Panc1 (cell line): ENCODE measurements around the gene ENDOV.

ENCODE experiments used
- CTCF ChIP-seq: fragments of 450-650 bp; IDR thresholded peaks from 2 replicates; pipeline ENCODE4 v1.5.1; 2017; ENCODE audit warnings: mild to moderate bottlenecking
- POLR2AphosphoS5 ChIP-seq: IDR thresholded peaks from 2 replicates; pipeline ENCODE4 v1.6.1; 2012; ENCODE audit warnings: mild to moderate bottlenecking, low read depth, low read length, moderate library complexity
- REST ChIP-seq, 2 experiments: IDR thresholded peaks; 2 replicates each; pipeline ENCODE4 v1.6.1; 2011 to 2012; ENCODE audit warnings: low read depth in 2 of 2, control low read depth in 1 of 2, low read length in 1 of 2, mild to moderate bottlenecking in 1 of 2, moderate library complexity in 1 of 2; ENCODE audit not compliant: insufficient read depth in 1 of 2

- TF ChIP-seq POLR2AphosphoS5, result no peak
- no peak for TF ChIP-seq CTCF
- no peak for TF ChIP-seq REST (IDR thresholded peaks at IDR 0.05; ENCODE audit: insufficient read depth in 1 of 2, low read depth in 2 of 2, low read length in 1 of 2)
These were observed 5.3 kb upstream of the ENDOV start for GRCh38 chr17:80409626-80410025.
